B cell (primary cell): Measurements from ENCODE around the gene MCM7. TPM values are rescaled to one million over a fixed set of nuclear protein-coding genes. Genes with fewer than 3 reads are reported as not detected.

Experiments
- ATAC-seq: fragments of 200-7000 bp; cut with Tn5 transposase; one replicate; pipeline ENCODE4 v1.10.0; 2021; ENCODE audit warnings: low read depth, mild to moderate bottlenecking, moderate number of reproducible peaks, moderate library complexity
- CTCF ChIA-PET: fragments of 350-600 bp; sonication (Branson Sonifier 250); formaldehyde crosslinking; loops from one replicate; lab custom pipeline; 2021; ENCODE audit warnings: antibody characterized with exemption, inconsistent platforms; lab: Charles Lee
- POLR2A ChIA-PET: fragments of 350-600 bp; sonication (Branson Sonifier 250); formaldehyde crosslinking; loops from one replicate; lab custom pipeline; 2021; ENCODE audit warnings: antibody characterized with exemption; lab: Charles Lee
- DNase-seq: peaks from one replicate; pipeline ENCODE4 v3.0.0; 2013
- H2AFZ ChIP-seq: 2 replicates; pipeline ENCODE4 v1.6.1; 2012; ENCODE audit warnings: mild to moderate bottlenecking, low read depth, low read length; ENCODE audit not compliant: insufficient read depth, poor library complexity, severe bottlenecking
- H3K27ac ChIP-seq, 2 donors: 1 replicate in 1 of 2; 2 replicates in 1 of 2; pipeline ENCODE4 v1.5.1; 2012 to 2013; ENCODE audit warnings: low read length in 2 of 2, mild to moderate bottlenecking in 2 of 2, moderate library complexity in 1 of 2
- H3K27me3 ChIP-seq, 4 experiments: fragments of 200-600 bp in 1 of 4; sonication (generic) in 1 of 4; replicated peaks in 1 of 4; 1 replicate in 2 of 4; 2 replicates in 2 of 4; pipeline versions ENCODE4 v1.6.1 to v1.7.0; 2013 to 2016; ENCODE audit warnings: low read length in 3 of 4, mild to moderate bottlenecking in 2 of 4, mixed read lengths in 1 of 4, moderate library complexity in 1 of 4; ENCODE audit not compliant: insufficient read depth in 4 of 4, control insufficient read depth in 3 of 4; ENCODE audit errors: control extremely low read depth in 1 of 4
- H3K36me3 ChIP-seq, 2 experiments: replicated peaks in 1 of 2; 1 replicate in 1 of 2; 2 replicates in 1 of 2; pipeline versions ENCODE4 v1.6.1 to v1.7.1; 2013; ENCODE audit warnings: low read length in 1 of 2; ENCODE audit not compliant: insufficient read depth in 2 of 2, control insufficient read depth in 1 of 2; ENCODE audit errors: control extremely low read depth in 1 of 2, extremely low read depth in 1 of 2
- H3K4me1 ChIP-seq, 2 donors: fragments of 200-600 bp in 1 of 2; sonication (generic) in 1 of 2; 1 replicate in 1 of 2; 2 replicates in 1 of 2; pipeline versions ENCODE4 v1.5.1 to v1.6.1; 2013 to 2017; ENCODE audit warnings: low read length in 2 of 2; ENCODE audit not compliant: control insufficient read depth in 2 of 2, insufficient read depth in 2 of 2
- H3K4me2 ChIP-seq: replicated peaks from 2 replicates; pipeline ENCODE3; 2012; ENCODE audit warnings: mild to moderate bottlenecking, low read depth, low read length; ENCODE audit not compliant: poor library complexity, severe bottlenecking
- H3K4me3 ChIP-seq, 5 experiments: fragments of 200-600 bp in 1 of 5; sonication (generic) in 1 of 5; 1 replicate in 3 of 5; 2 replicates in 2 of 5; pipeline versions ENCODE4 v1.5.1 to v1.7.0; 2011 to 2016; ENCODE audit warnings: low read length in 4 of 5, mild to moderate bottlenecking in 4 of 5, low read depth in 2 of 5, control low read depth in 1 of 5, moderate library complexity in 1 of 5; ENCODE audit not compliant: insufficient read depth in 1 of 5; ENCODE audit errors: control extremely low read depth in 1 of 5, extremely low read depth in 1 of 5
- H3K79me2 ChIP-seq: fragments of 200-600 bp; sonication (generic); one replicate; pipeline ENCODE4 v1.6.0; 2016; ENCODE audit warnings: low read length; ENCODE audit not compliant: control insufficient read depth, insufficient read depth
- H3K9ac ChIP-seq: fragments of 200-600 bp; sonication (generic); 2 replicates; pipeline ENCODE4 v1.6.1; 2017; ENCODE audit warnings: mild to moderate bottlenecking, low read length, moderate library complexity
- H3K9me3 ChIP-seq, 3 donors: one replicate each; pipeline versions ENCODE4 v1.6.1 to v1.7.1; 2013; ENCODE audit warnings: low read length in 2 of 3; ENCODE audit not compliant: control insufficient read depth in 2 of 3, insufficient read depth in 1 of 3; ENCODE audit errors: control extremely low read depth in 1 of 3
- H4K20me1 ChIP-seq: 2 replicates; pipeline ENCODE4 v1.6.0; 2012; ENCODE audit warnings: mild to moderate bottlenecking, low read length; ENCODE audit not compliant: insufficient read depth, control insufficient read depth, poor library complexity, severe bottlenecking
- H3K27ac Mint-ChIP-seq: one replicate; pipeline ENCODE4 v1.8.0; 2021; ENCODE audit warnings: mixed read lengths
- H3K27me3 Mint-ChIP-seq: one replicate; pipeline ENCODE4 v1.8.0; 2021; ENCODE audit warnings: mixed read lengths
- H3K4me1 Mint-ChIP-seq: one replicate; pipeline ENCODE4 v1.8.0; 2021; ENCODE audit warnings: mixed read lengths
- H3K4me3 Mint-ChIP-seq: one replicate; pipeline ENCODE4 v1.8.0; 2021; ENCODE audit warnings: mixed read lengths
- H3K9me3 Mint-ChIP-seq: one replicate; pipeline ENCODE4 v1.8.0; 2022; ENCODE audit warnings: mixed read lengths; ENCODE audit not compliant: insufficient read depth
- EZH2 ChIP-seq: IDR thresholded peaks from 2 replicates; pipeline ENCODE4 v1.6.1; 2012; ENCODE audit warnings: borderline replicate concordance, low read depth, mild to moderate bottlenecking, moderate library complexity, low read length; ENCODE audit not compliant: insufficient read depth, poor library complexity, severe bottlenecking
- WGBS: methylation state at CpG from one replicate; pipeline ENCODE4 v1.1.5; 2013; ENCODE audit warnings: missing lambda C conversion rate; ENCODE audit not compliant: insufficient coverage; 5-methylcytosine and 5-hydroxymethylcytosine counted together
- intact Hi-C: fragments of 100-400 bp; cut with micrococcal nuclease; formaldehyde crosslinking; loops from one replicate; pipeline ENCODE4 v1.10.0; 2022
- polyA minus RNA-seq: library from RNA; depleted of rRNA, polyadenylated mRNA; stranded (reverse); fragments of >200 nt; gene quantifications from 2 replicates; pipeline ENCODE4 v1.2.3, GENCODE V29; 2012
- polyA plus RNA-seq: library from polyadenylated mRNA; depleted of rRNA; stranded (reverse); fragments of >200 nt; gene quantifications from 2 replicates; pipeline ENCODE4 v1.2.3, GENCODE V29; 2012
- total RNA-seq, 2 donors: library from RNA; stranded (reverse); fragments of 120-200 nt in 1 of 2; gene quantifications; 1 replicate in 1 of 2; 2 replicates in 1 of 2; pipeline versions ENCODE4 v1.2.3 to v1.2.4, GENCODE V29; 2013 to 2022
- TF ChIP-seq, protein P1 (sequence below): fragments of 200-600 bp; IDR thresholded peaks from one replicate; pipeline ENCODE4 v1.8.0; 2022; ENCODE audit warnings: antibody characterized with exemption, mild to moderate bottlenecking

Gene MCM7
- total RNA-seq, result 147 and 154 TPM in 2 replicates
- total RNA-seq (2013), result 63.2 TPM
- polyA plus RNA-seq, result 171 and 190 TPM in 2 replicates
- polyA minus RNA-seq, result 68.0 and 85.2 TPM in 2 replicates

DNA sequence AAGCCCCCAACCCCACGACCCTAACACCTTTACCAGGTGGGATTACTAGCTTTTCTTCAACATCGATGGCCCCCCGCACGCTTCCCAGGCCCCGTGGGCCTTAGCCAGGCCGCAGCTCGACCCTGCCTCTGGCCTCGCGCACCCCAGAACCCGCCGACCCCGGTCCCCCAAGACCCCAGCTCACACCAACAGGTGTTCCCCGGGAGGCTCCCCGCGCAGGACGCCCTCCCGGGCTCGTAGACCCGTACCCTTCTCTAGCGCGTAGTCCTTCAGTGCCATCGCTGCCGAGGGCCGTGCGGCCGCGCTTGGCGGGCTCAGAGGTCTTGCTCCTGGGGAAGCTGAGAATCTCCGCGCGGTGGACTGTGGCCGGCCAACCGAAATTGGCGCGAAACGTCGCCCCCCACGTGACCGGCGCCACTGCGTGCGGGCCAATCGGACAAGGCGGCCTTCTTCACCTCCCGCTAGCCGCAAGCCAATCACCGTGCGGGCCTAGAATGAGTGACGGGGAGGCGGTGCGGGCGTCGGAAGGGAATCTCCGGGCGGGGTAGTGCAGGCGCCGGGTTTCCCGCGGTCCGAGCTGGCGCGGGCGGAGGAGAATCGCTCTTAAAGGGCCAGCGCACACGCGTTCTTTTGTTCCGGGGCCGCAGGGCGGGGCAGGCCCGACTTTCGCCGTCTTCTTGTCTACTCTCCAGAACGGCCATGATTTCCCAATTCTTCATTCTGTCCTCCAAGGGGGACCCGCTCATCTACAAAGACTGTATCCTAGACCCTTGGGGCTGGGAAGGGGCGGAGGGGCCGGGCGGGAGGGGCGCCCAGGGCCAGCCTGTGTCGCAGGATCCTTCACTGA lies at the start of gene MCM7, which contains the start of gene AP4M1:
Gene MCM7 (minus strand): TSS at position 382 of the 847 bp plus-strand sequence. CDS start 103 bp downstream, at position 279.
Gene AP4M1 (plus strand): TSS at position 628 of the 847 bp plus-strand sequence. CDS start 72 bp downstream, at position 700.
- no peaks in the 10 kb centered on the region for H3K27me3 Mint-ChIP-seq
- peaks cover 17% of the 10 kb centered on the region for H4K20me1 ChIP-seq
- peaks cover 40% of the 10 kb centered on the region for H3K4me1 Mint-ChIP-seq
- TF ChIP-seq, protein P1, sequence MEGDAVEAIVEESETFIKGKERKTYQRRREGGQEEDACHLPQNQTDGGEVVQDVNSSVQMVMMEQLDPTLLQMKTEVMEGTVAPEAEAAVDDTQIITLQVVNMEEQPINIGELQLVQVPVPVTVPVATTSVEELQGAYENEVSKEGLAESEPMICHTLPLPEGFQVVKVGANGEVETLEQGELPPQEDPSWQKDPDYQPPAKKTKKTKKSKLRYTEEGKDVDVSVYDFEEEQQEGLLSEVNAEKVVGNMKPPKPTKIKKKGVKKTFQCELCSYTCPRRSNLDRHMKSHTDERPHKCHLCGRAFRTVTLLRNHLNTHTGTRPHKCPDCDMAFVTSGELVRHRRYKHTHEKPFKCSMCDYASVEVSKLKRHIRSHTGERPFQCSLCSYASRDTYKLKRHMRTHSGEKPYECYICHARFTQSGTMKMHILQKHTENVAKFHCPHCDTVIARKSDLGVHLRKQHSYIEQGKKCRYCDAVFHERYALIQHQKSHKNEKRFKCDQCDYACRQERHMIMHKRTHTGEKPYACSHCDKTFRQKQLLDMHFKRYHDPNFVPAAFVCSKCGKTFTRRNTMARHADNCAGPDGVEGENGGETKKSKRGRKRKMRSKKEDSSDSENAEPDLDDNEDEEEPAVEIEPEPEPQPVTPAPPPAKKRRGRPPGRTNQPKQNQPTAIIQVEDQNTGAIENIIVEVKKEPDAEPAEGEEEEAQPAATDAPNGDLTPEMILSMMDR, result no peak
- no peak for TF ChIP-seq EZH2
- H3K27me3 ChIP-seq, result no peaks in the 10 kb centered on the region
- H3K9me3 Mint-ChIP-seq, result no peaks in the 10 kb centered on the region
- H2AFZ ChIP-seq, result peak within 1 kb of the TSS; percentile 93
- H3K4me3 Mint-ChIP-seq, result peak within 1 kb of the TSS; percentile 96
- peak within 1 kb of the TSS; percentile 98 for H3K27ac Mint-ChIP-seq
- POLR2A ChIA-PET, result interaction anchor here (0.5 to 2.8 kb wide), 14 partner anchors 11 to 600 kb away, joined by 3 to 37 read pairs (median 8); partner anchors contain the start of genes COPS6, LAMTOR4, MBLAC1 and TRIM4
- H3K36me3 ChIP-seq, result peaks cover 2 to 34% of the 10 kb centered on the region in 2 experiments
- H3K9me3 ChIP-seq, result no peaks in the 10 kb centered on the region
- peak within 1 kb of the TSS; percentile 85 to 92 (median 90) for H3K4me3 ChIP-seq
- peak within 1 kb of the TSS; percentile 98 for H3K4me2 ChIP-seq
- H3K9ac ChIP-seq, result peak within 1 kb of the TSS; percentile 93
- intact Hi-C loops, result loop anchor here (1.0 kb wide), 4 partner anchors 18 to 47 kb away; partner anchors contain the start of genes CNPY4, LAMTOR4 and TAF6
- peak; percentile 97 for DNase-seq
- peaks cover 13 to 24% of the 10 kb centered on the region in 2 donors for H3K4me1 ChIP-seq
- CTCF ChIA-PET, result interaction anchor here (1.0 to 5.3 kb wide), 8 partner anchors 11 to 511 kb away, joined by 3 to 43 read pairs (median 4); partner anchors contain the start of genes CNPY4, LAMTOR4, MBLAC1 and MOSPD3
- ATAC-seq, result peak; percentile 86
- peaks cover 40% of the 10 kb centered on the region for H3K79me2 ChIP-seq
- WGBS, result under 1% methylated on average over 80 of the region's 80 CpGs
- peak within 1 kb of the TSS; percentile 60 to 94 for H3K27ac ChIP-seq
